DMS114 treated with DMSO at 0.1 percent for 48 hours (cell line): ENCODE results near the gene ANO6.
A peak's percentile ranks its signal among the peaks of the same experiment; 100 is the strongest.

ENCODE experiments used
- DNase-seq: peaks from one replicate; lab custom pipeline; 2025; ENCODE audit not compliant: unreplicated experiment; lab: John Stamatoyannopoulos, UW

The ANO6 gene

DNA sequence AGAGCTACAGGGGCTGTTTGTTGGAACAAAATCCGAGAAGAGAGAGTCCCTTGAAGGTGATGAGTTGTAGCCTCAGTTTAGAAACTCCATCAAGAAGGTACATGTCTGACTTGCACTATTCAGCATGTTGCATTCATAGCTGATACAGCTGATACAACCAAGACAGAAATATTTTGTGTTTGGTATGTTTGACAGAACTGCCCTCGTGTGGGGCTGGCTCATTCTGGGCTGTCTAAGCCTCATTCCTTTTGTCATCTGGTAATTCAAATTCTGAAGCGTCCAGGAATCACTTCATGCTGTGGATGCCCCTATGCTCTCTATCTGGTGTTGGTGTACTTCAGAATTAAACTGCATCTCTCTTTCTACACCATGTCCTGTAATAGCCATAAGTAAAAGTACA lies 126.3 kb downstream of the ANO6 start:
- DNase-seq = no peak

DNA sequence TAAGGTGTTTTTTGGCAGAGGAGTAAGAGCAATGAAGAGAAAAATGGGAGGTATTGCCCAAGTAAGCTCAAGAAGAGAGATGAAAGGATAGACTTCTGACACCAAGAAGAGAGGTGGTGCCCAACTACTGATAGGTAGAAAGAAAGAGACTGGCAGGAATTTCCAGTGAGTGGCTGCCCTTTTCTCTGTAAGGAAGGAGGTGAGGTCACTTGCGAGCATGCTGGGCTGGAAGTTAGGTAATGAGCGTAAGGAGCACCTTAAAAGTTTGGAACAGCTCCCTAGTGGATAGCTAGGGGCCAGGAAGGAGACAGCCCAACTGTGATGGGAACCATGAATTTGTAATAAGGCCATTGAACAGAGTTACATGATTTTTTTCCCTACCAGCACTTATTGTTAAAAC lies 127.0 kb downstream of the ANO6 start:
- DNase-seq = no peak

DNA sequence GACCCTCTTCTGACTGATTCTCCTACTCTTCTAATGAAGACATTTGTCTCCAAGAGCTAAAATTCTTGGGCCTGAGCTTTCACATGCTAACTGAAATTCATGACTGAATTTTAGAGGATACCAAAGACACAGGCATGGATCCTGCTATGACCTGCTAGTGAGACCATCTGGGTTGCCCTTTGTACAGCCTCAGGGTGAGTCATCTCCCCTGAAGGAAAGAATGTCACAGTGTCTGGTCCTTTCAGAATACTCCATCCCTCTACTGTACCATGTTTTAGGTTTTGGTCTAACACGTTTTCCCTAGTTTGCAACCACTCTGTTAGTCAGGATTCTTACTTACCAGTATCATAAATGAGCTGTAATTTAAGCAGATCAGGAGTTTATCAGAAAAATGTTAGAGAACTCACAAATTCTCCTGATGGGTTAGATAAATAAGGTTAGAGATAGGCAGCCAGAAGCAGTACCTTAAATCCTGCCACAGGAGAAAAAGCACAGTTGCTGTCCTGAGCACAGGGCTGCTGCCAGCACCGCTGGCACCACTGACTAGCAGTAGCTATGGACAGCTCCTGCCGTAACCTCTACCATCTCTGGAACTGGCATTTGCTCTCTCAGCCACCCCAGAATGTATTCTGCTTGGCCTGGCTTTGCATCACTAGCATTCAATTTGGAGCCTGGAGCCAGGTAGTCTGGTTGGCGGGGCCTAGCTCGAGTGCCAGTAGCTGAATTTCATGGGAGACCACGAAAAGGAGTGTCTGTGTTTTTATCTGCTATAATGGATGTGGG lies 127.6 kb downstream of the ANO6 start:
- no peak for DNase-seq

DNA sequence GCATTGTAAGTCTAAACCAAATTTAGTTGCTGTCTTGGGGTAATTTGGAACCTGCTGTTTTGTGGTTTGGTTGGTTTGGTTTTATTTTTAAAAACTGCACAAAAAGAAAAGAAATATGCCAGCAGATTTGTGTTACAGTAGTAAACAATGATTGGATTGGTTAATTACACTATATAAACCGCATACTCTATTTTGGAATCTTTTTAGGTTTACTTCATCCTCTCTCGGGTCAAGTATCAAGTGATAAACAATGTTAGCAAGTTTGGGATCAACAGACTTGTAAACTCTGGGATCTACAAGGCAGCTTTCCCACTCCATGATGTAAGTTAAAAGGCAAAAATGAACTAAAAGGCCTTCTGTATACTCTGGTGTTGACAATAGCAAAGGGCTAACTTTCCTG lies 132.4 kb downstream of the ANO6 start:
- no peak for DNase-seq

DNA sequence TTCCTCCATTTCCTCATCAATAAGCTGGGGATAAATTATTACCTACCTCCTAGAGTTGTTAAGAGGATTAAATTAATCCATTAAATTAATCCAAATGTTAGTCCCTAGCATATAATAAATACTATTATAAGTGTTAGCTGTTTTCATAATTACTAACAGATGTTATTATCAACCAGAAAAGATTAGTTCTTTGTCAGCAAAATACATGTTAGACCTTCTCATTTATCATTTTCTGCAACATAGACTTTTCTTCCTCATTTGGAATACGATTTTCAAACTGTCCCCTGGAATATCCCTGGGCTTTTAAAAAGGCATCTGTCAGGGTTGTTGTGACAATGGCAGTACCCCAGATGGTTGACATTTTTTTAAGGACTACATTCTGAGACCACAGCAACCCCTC lies 133.1 kb downstream of the ANO6 start:
- DNase-seq = no peak

DNA sequence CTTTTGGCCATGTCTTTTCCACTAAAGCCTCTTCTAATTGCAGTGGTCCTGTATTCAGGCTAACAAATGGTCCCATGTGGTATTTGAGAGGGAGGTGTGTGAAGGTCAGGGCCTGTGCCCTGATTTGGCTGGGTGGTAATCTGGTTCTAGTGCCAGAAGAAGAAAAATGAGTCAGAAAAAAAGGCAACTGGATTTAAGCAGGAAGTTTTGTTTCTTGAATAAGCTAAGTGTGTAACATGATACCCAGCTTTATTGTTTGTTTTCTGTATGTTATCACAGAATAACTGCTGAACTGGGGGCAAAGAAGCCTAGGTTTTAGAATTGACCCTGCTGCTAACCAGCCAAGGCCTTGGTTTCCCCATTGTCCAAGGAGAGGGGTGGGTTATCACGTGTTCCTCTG lies 134.0 kb downstream of the ANO6 start:
- DNase-seq = no peak

DNA sequence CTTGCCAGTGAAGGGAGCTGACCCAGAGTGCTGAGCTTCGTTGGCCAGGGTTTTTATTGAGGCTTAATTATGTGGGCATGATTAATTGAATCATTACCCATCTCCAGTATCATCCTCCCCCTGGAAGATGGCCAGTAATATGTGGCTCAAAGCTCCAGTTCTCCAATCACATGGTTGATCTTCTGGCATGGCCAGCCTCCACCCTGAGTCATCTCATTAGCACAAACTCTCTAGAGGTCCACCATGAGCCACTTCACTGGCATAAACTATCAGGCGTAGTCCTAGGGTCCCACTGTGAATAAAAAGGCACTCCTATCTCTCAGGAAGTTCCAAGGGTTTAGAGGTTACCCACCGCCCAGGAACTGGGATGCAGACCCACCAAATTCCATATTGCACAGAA lies 135.0 kb downstream of the ANO6 start:
- DNase-seq = no peak

DNA sequence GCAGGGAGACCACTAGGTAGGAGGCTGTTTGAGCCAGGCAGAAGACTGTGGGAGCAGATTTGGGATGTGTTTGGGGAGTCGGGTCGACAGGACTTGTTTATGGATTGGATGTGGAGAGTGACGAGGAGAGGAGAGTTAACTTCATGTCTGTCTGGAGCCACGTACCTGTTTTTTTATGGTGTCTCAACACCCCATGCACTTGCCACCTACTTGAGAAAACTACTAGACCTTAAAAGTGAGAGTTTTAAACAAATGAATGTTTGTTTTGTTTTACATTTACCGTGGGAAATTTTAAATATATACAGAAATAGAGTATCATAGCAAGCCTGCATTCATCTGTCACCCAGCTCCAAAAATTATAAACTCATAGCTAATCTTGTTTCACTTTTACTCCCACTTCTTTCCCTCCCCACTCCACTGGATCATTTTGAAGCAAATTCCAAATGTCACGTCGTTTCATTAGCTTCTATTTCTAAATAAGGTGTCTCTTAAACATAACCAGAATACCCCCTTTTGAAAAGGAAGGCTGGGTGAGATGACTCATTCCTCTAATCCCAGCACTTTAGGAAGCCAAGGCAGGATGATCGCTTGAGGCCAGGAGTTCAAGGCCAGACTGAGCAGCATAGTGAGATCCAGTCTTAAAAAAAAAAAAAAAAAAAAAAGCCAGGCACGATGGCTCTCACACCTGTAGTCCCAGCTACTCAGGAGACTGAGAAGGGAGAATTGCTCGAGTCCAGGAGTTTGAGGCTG lies 136.2 kb downstream of the ANO6 start:
- DNase-seq = no peak

DNA sequence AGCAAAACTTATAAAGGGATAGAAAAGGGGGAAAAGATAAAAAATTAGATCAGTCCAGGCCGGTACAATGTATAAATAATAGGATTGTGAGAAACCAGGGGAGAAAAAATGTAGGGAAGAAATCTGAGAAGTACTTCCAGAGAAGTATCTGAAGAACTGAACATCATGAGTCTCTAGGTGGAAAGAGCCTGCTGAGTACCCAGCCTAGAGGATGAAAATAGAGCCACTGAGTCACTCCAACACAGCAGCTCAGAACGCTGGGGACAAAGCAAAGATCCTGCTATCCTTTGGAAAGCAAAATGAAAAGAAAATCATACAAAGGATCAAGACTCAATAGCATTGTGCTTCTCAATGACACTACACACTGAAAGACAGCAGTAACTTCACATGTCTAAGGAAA lies 138.0 kb downstream of the ANO6 start:
- no peak for DNase-seq

DNA sequence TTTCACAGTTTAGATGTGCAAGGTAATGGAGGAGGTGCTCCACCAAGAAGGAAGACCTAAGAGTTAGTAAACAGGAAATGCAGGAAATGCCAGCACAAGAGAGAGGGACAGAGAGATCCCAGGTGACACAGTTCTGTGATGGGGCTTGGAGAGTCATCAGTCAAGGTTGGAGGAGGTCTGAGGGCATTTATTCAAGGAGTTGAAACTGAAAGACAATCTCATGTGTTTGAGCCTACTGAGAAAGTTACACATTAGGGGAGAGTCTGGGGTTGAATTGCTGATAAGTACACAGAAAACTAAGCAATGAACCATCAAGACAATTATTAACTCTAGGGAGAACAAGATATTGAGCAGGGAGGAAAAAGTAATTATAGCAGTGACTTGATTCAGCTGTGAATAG lies 138.5 kb downstream of the ANO6 start:
- DNase-seq = no peak

DNA sequence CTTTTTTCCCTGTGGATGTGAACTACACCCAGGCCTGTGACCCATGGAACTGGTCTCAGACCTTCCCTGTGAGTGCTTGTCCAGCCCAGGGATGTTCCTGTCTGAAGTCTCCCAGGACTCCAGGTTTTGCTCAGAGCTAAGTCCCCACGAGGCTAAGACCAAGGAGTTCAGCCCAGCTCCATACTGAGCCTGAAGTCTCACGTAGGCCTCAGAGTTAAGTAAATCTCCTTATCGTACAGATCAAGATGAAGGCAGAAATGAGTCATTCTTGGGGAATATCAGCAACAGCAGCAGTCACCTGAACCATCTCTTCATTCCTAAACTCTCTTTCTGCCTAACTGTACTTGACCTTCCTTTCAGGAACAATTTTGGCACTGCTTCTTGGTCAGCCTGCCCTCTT lies 139.8 kb downstream of the ANO6 start:
- no peak for DNase-seq

DNA sequence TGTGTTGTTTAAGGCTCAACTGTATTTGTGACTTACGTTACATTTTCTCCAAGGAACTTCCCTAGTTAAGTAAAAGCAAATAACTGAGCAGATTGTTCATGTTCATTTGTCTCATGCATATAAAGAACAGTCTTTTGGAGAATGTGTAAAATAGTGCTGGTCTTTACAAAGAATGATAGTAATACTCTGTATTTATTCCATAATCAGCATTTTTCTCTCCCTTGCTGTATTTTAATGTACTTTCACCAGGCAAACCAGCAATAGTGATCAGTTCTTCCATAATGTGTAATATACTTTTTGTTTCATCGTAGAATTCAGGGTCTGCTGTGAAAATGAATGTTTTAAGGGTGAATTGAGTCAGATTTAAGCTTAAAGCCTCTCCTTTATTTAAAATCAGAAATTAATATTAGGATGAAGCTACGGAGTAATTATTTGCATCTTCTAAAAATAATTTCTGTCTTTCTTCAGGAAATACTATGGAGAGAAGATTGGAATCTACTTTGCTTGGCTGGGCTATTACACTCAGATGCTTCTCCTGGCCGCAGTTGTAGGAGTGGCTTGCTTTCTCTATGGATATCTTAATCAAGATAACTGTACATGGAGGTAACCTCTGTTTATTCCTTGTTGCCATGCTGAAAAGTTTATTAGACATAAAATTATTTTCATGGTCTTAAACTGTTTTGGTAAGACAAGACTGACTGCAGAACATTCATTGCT lies 141.1 kb downstream of the ANO6 start:
- DNase-seq = no peak

DNA sequence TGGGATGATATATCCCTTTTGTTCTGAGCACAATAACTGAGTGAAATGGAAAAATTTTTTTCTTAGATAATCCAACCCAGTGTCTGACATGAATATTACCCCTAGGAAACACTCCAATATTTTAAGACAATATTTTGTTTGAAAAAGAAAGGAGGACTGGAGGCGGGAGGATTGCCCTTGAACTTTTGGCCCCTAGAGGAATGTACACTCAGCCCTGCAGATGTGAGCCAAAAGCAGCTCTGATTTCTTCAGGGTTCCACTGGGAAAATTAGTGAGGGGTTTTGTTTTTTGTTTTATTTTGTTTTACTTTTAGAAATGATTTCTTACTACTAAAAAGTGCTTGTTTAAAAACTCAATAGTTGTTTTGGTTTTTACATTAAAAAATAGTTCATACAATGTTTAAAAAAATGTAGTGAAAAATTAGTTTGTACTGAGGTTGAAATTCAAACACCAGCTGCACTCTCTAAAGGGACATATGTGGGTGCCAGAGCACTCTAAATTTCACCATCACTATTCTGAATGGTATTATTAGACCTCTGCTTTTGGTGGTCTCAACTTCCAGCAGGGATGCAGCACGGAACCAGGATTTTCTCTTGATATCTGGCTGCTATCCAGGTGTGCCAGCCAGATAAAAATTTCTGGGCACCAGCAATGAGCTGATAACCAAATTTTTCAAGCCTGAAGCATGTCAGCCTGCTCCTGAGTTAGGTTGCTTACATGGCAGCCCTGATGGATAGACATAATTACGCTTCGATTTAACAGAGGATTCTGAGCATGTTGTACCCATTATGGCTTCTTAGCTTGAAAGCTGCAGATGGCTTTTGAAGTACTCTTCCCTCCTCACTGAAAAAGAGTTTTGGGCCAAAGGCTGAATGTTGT lies 141.9 kb downstream of the ANO6 start:
- DNase-seq = no peak

DNA sequence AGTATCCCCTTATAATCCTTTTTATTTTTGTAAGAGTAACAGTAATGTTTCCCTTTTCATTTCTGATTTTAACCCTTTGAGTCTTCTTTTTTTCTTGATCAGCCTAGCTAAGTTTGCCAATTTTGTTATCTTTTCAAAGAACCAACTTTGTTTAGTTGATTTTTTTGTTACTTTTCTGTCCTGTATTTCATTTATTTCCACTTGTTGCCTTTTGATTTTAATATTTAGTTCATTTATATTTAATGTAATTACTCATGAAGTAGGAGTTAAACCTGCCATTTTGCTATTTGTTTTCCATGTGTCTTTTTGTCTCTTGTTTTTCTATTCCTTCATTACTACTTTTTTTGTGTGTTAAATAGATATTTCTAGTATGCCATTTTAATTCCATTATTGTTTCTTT lies 146.4 kb downstream of the ANO6 start:
- no peak for DNase-seq

DNA sequence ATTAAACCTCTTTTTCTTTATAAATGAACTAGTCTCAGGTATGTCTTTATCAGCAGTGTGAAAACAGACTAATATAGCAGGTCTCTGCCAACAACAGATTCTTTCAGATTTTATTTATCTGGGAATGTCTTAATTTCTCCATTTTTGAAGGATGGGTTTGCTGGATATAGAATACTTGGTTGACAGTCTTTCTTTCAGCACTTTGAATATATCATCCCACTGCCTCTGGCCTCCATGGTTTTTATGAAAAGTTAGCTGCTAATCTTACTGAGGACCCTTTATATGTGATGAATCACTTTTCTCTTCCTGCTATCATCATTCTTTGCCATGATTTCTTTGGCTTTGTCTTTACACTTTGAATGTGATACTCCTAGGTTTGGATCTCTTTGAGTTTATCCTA lies 148.0 kb downstream of the ANO6 start:
- DNase-seq = no peak

DNA sequence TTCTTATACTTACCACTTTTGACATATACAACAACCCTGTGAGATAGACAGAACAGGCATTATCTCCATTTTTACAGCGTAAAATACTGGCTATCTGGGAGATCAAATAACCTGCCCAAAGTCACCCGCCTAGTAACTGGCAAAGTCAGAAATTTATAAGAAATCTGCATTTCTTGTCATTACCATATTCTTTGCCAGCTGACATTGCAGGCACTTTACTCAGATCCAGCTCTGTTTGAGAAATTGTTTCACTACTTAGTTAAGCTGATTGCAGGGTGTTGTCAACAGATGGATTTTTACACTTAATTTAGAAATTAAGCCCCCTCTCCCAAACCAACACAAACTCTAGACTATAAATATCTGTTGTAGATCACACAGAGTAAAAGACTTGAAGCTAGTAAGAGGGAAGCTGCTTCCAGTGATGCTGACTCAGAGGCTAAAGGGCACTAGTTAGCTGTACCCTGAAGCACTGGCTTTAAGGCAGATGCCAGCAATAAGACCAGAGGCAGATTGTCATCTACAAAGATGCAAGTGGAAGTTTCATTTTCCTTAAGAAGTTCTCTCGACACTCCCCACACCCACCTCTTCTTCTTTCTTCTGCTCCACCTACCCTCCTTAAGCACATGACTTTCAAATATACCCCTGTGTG lies 153.1 kb downstream of the ANO6 start:
- DNase-seq = no peak

DNA sequence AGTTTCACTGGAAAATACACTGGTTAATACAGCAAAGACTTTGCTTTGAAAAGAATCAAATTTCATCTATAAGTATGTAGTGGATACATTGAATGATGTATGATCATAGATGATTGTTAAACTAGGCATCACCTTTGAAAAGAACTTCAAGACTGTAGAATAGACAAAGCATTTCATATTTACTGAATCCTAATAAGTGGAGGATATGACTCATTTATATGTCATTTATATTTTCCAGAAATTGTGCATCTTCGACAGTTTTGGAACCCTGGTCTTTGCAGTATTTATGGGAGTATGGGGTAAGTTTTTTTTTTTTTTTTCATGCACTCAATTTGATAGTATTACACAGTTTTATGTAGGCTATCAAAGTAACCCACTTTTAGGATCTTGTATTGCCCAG lies 161.9 kb downstream of the ANO6 start:
- no peak for DNase-seq

DNA sequence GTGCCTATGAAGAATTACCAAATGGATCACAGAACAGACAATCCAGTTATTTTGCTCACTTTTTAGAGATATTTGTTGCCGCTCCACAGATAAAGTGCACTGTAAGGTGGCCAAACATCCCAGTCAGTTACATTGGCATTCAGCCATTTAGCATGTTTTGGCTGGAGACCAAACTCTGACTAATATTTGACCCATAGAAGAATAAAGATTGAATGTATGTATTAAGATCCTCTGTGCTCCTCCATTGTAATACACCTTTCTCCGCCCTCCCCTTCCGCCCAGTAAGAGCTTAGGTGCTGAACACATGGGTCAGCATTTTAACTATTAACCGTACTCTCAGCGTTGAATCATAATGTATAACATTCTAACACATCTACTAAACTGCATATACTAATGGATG lies 163.4 kb downstream of the ANO6 start:
- DNase-seq = no peak

DNA sequence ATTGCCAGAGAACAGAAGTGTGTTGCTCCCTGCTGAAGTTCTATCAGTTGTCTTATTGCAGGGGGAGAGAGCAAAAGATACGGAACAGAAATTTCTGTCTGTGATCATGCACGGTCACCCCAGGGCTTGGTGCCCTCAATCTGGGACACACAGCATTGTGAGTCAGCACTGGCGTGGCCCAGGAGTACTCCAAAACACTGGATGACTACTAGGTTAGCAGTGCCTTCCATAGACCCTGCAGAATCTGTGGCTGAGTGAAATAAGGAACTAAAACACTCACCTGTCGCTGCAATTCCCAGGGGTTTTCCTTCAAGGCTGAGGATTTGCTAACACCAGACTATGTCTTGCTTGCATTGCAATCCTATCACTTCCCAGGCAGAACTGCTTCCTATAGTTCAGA lies 165.5 kb downstream of the ANO6 start:
- DNase-seq = no peak

DNA sequence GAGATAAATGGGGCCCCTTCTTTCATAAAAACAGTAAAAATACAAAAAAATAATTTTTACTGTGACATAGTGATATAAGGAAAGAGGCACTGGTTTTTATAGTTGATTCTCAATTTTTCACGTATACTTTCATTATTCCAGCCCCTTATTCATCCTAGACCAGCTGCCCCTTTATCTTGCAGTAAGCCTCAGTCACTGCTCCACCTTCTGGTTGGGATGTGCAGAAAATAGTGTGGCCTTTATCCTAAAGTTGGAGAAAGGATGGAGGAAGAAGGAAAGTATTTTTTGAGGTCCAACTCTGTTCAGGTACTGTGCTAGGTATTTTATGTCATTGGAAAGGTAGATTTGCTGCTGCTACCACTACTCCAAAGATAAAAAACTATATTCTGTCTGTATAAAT lies 172.7 kb downstream of the ANO6 start:
- DNase-seq = peak; percentile 12

DNA sequence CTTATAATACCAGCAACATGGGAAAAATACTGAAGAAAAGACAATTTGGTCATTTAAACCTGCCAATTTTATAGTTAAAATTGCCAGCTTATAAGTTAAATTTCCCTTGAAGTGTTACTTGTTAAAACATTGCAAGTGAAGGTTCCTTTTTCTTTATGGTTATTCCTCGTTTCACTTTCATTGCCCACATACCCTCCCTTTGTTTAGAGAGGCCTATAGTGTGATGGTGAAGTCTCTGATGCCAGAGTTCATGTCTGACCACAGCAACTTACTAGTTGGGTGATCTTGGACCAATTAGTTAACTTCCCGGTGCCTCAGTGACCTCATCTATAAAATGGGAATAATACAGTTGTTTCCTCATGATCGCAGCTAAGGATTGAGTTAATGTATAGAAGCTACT lies 173.5 kb downstream of the ANO6 start:
- no peak for DNase-seq
